Measurements from ENCODE around the gene MGAT3. TPM values are rescaled to one million over a fixed set of nuclear protein-coding genes. Genes with fewer than 3 reads are reported as not detected.

MGAT3 gene
- total RNA-seq, 2 experiments from 2014 or later: 16.3 to 44.3 TPM

- DNase-seq (ENCODE audit: low spot score): no peak
- BruUV-seq (replicated peaks): no TSS peak
- H2AFZ ChIP-seq (ENCODE audit: low read length): no peak overlapping the region
- H3K79me2 ChIP-seq (ENCODE audit: insufficient read depth, low read depth, low read length): peaks cover 15% of the 10 kb centered on the region
- no peaks in the 10 kb centered on the region for H3K9me3 ChIP-seq (ENCODE audit: low read length)
- no peak for TF ChIP-seq CTCF (conservative IDR thresholded peaks at IDR 0.05; ENCODE audit: low read length)
- TF ChIP-seq EZH2phosphoT487 (IDR thresholded peaks at IDR 0.05; ENCODE audit: borderline replicate concordance, low read depth, low read length): no peak
- no peak overlapping the region for H3K27ac ChIP-seq (ENCODE audit: low read depth, low read length, poor library complexity, severe bottlenecking)
- no peaks in the 10 kb centered on the region for H3K9me2 ChIP-seq (ENCODE audit: insufficient read depth, low read length)
- CTCF ChIA-PET (ENCODE audit: unreplicated experiment): interaction anchor here (1.4 kb wide), 1 partner anchor 30 kb away, joined by 4 read pairs; no protein-coding TSS in a partner anchor
- H3K4me3 ChIP-seq (ENCODE audit: low read depth, low read length, poor library complexity, severe bottlenecking): no peak overlapping the region
- H3K36me3 ChIP-seq (ENCODE audit: insufficient read depth, low read length): peaks cover 8% of the 10 kb centered on the region
- H3K4me2 ChIP-seq (ENCODE audit: low read length): no peak overlapping the region
- peaks cover 25% of the 10 kb centered on the region for H3K4me1 ChIP-seq (ENCODE audit: insufficient read depth, low read length, poor library complexity, severe bottlenecking)
- POLR2A ChIA-PET: no interaction called here
- H4K20me1 ChIP-seq (ENCODE audit: insufficient read depth, low read length): peaks cover 7% of the 10 kb centered on the region; the same call in 1 of the 2 replicates
- intact Hi-C loops (cut with micrococcal nuclease; ENCODE audit: unreplicated experiment): no loop called here
Observed at GRCh38 chr22:39498802-39499201, 42.0 kb downstream of the MGAT3 start.

GRCh38 chr22:39500101-39500500, 43.3 kb downstream of the MGAT3 start:
- CTCF ChIA-PET (ENCODE audit: unreplicated experiment): no interaction called here

More at GRCh38 chr22:39500101-39500500, 43.3 kb downstream of the MGAT3 start:
- no peak overlapping the region for H2AFZ ChIP-seq (ENCODE audit: low read length)
- no peaks in the 10 kb centered on the region for H3K9me2 ChIP-seq (ENCODE audit: insufficient read depth, low read length)
- intact Hi-C loops (cut with micrococcal nuclease; ENCODE audit: unreplicated experiment): no loop called here
- no peak for TF ChIP-seq CTCF (conservative IDR thresholded peaks at IDR 0.05; ENCODE audit: low read length)
- no peak for TF ChIP-seq EZH2phosphoT487 (IDR thresholded peaks at IDR 0.05; ENCODE audit: borderline replicate concordance, low read depth, low read length)
- peaks cover 12% of the 10 kb centered on the region; the same call in 1 of the 2 replicates for H4K20me1 ChIP-seq (ENCODE audit: insufficient read depth, low read length)
- H3K36me3 ChIP-seq (ENCODE audit: insufficient read depth, low read length): peaks cover 21% of the 10 kb centered on the region
- peaks cover 26% of the 10 kb centered on the region for H3K79me2 ChIP-seq (ENCODE audit: insufficient read depth, low read depth, low read length)
- H3K4me1 ChIP-seq (ENCODE audit: insufficient read depth, low read length, poor library complexity, severe bottlenecking): peaks cover 32% of the 10 kb centered on the region
- H3K27ac ChIP-seq (ENCODE audit: low read depth, low read length, poor library complexity, severe bottlenecking): no peak overlapping the region
- POLR2A ChIA-PET: interaction anchor here (0.6 to 2.1 kb wide), 2 partner anchors 28 to 53 kb away, joined by 5 read pairs; no protein-coding TSS in a partner anchor
- H3K4me2 ChIP-seq (ENCODE audit: low read length): no peak overlapping the region
- no peak for DNase-seq (ENCODE audit: low spot score)
- no peak overlapping the region for H3K4me3 ChIP-seq (ENCODE audit: low read depth, low read length, poor library complexity, severe bottlenecking)
- H3K9me3 ChIP-seq (ENCODE audit: low read length): no peaks in the 10 kb centered on the region
- BruUV-seq (replicated peaks): no TSS peak

All from OCI-LY7 (cell line).